A673 (cell line): ENCODE data around the gene CH25H.

Experiments used
- EZH2 ChIP-seq: fragments of 200-600 bp; sonication (generic); IDR thresholded peaks from 2 replicates; pipeline ENCODE4 v1.6.1; 2017; ENCODE audit warnings: borderline replicate concordance, low read depth, mild to moderate bottlenecking, mixed read lengths, antibody characterized with exemption, low read length; ENCODE audit not compliant: poor library complexity, severe bottlenecking
- TF ChIP-seq, protein P1 (sequence below): fragments of 300-800, 200-600 bp; sonication (generic); conservative IDR thresholded peaks from 2 replicates; pipeline ENCODE4 v1.5.1; 2017; ENCODE audit warnings: low read depth, mild to moderate bottlenecking, antibody characterized with exemption, low read length, moderate library complexity, mixed read lengths

- TF ChIP-seq, protein P1, sequence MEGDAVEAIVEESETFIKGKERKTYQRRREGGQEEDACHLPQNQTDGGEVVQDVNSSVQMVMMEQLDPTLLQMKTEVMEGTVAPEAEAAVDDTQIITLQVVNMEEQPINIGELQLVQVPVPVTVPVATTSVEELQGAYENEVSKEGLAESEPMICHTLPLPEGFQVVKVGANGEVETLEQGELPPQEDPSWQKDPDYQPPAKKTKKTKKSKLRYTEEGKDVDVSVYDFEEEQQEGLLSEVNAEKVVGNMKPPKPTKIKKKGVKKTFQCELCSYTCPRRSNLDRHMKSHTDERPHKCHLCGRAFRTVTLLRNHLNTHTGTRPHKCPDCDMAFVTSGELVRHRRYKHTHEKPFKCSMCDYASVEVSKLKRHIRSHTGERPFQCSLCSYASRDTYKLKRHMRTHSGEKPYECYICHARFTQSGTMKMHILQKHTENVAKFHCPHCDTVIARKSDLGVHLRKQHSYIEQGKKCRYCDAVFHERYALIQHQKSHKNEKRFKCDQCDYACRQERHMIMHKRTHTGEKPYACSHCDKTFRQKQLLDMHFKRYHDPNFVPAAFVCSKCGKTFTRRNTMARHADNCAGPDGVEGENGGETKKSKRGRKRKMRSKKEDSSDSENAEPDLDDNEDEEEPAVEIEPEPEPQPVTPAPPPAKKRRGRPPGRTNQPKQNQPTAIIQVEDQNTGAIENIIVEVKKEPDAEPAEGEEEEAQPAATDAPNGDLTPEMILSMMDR: no peak
- TF ChIP-seq EZH2: no peak
Measured at GRCh38 chr10:89215511-89215910, 8.4 kb upstream of the CH25H start.
